IPS DF 4.7 (cell line): Measurements from ENCODE around the gene SEMA5A.

Source experiments
- DNase-seq: peaks from one replicate; pipeline ENCODE4 v3.0.0-alpha.2; 2013; ENCODE audit warnings: low spot score; ENCODE audit errors: extremely low read depth

SEMA5A gene

GRCh38 chr5:9335754-9336495, 209.9 kb downstream of the SEMA5A start:
- DNase-seq = no peak

GRCh38 chr5:9335269-9335668, 210.6 kb downstream of the SEMA5A start:
- no peak for DNase-seq

- DNase-seq = no peak
Observed at GRCh38 chr5:9332026-9332425, 213.8 kb downstream of the SEMA5A start.

- no peak for DNase-seq
Observed at GRCh38 chr5:9331372-9331771, 214.5 kb downstream of the SEMA5A start.

GRCh38 chr5:9329125-9329524, 216.8 kb downstream of the SEMA5A start:
- DNase-seq = no peak

GRCh38 chr5:9325549-9325948, 220.3 kb downstream of the SEMA5A start:
- DNase-seq = no peak

- DNase-seq = no peak
Observed at GRCh38 chr5:9324348-9325077, 221.4 kb downstream of the SEMA5A start.

GRCh38 chr5:9320652-9321051, 225.2 kb downstream of the SEMA5A start:
- DNase-seq = no peak

- DNase-seq = no peak
Observed at GRCh38 chr5:9318031-9318430, 227.8 kb downstream of the SEMA5A start.

- no peak for DNase-seq
Observed at GRCh38 chr5:9316733-9317132, 229.1 kb downstream of the SEMA5A start.

- no peak for DNase-seq
Observed at GRCh38 chr5:9316041-9316440, 229.8 kb downstream of the SEMA5A start.

- no peak for DNase-seq
Observed at GRCh38 chr5:9314558-9314957, 231.3 kb downstream of the SEMA5A start.

GRCh38 chr5:9313751-9314150, 232.1 kb downstream of the SEMA5A start:
- no peak for DNase-seq

- DNase-seq = no peak
Observed at GRCh38 chr5:9307150-9307549, 238.7 kb downstream of the SEMA5A start.

GRCh38 chr5:9302218-9302617, 243.7 kb downstream of the SEMA5A start:
- DNase-seq = no peak

GRCh38 chr5:9301200-9301599, 244.7 kb downstream of the SEMA5A start:
- no peak for DNase-seq

- DNase-seq = no peak
Observed at GRCh38 chr5:9297134-9297533, 248.7 kb downstream of the SEMA5A start.

- no peak for DNase-seq
Observed at GRCh38 chr5:9295466-9295801, 250.4 kb downstream of the SEMA5A start.

GRCh38 chr5:9294793-9295465, 250.9 kb downstream of the SEMA5A start:
- DNase-seq = no peak

GRCh38 chr5:9288234-9288633, 257.6 kb downstream of the SEMA5A start:
- no peak for DNase-seq

GRCh38 chr5:9284781-9285307, 261.0 kb downstream of the SEMA5A start:
- no peak for DNase-seq

GRCh38 chr5:9284272-9284671, 261.6 kb downstream of the SEMA5A start:
- no peak for DNase-seq
